K562 (cell line): ENCODE results near the gene PPP1R15A. TPM values are rescaled to one million over a fixed set of nuclear protein-coding genes. Genes with fewer than 3 reads are reported as not detected.

Experiments
- ATAC-seq: fragments of 200-7000 bp; cut with Tn5 transposase; 3 replicates; pipeline ENCODE4 v1.9.1; 2020; ENCODE audit warnings: moderate library complexity
- BruUV-seq: library from RNA; stranded (reverse); fragments of 400-500 nt; replicated peaks from 2 replicates; lab custom pipeline; 2021; lab: Mats Ljungman, UMichigan
- CTCF ChIA-PET: fragments of 300-600 bp; formaldehyde crosslinking; extraction: SDS; loops from one replicate; lab custom pipeline; 2021; ENCODE audit warnings: low intra/inter-chr PET ratio; lab: Yijun Ruan, JAX
- POLR2A ChIA-PET: fragments of 300-600, 350-650 bp; sonication (Branson Sonifier 250); formaldehyde crosslinking; extraction: SDS; loops from one replicate; lab custom pipeline; 2021; ENCODE audit warnings: antibody characterized with exemption, inconsistent platforms; lab: Yijun Ruan, JAX
- DNase-seq, 4 experiments: peaks; one replicate each; pipeline versions ENCODE4 v3.0.0 to v3.0.0-alpha.2; 2011 to 2018; ENCODE audit warnings: low spot score in 3 of 4, mixed read lengths in 3 of 4; ENCODE audit errors: extremely low read depth in 1 of 4
- FAIRE-seq: peaks from 2 replicates; lab custom pipeline; 2011; peaks lifted over from hg19 to GRCh38; lab: Jason Lieb, UNC
- H2AFZ ChIP-seq: 2 replicates; pipeline ENCODE4 v1.6.0; 2011; ENCODE audit warnings: low read depth, low read length, control low read depth, inconsistent platforms
- H3K27ac ChIP-seq: fragments of 200-600 bp; 3 replicates; pipeline ENCODE4 v1.8.0; 2011; ENCODE audit warnings: low read depth, mild to moderate bottlenecking, control low read depth, inconsistent platforms, low read length, moderate library complexity, mixed read lengths; ENCODE audit errors: extremely low read depth
- H3K27me3 ChIP-seq, 2 experiments: fragments of 300-600 bp in 1 of 2; 2 replicates in 1 of 2; 3 replicates in 1 of 2; pipeline versions ENCODE4 v1.6.0 to v1.8.0; 2011; ENCODE audit warnings: inconsistent platforms in 2 of 2, low read length in 2 of 2, mild to moderate bottlenecking in 1 of 2, mixed read lengths in 1 of 2, moderate library complexity in 1 of 2; ENCODE audit not compliant: control insufficient read depth in 2 of 2, insufficient read depth in 2 of 2
- H3K36me3 ChIP-seq: fragments of 300-600 bp; 3 replicates; pipeline ENCODE4 v1.8.0; 2011; ENCODE audit warnings: mild to moderate bottlenecking, low read length, inconsistent platforms; ENCODE audit not compliant: control insufficient read depth, insufficient read depth
- H3K4me1 ChIP-seq, 2 experiments: fragments of 200-600 bp in 1 of 2; replicated peaks in 1 of 2; 2 replicates in 1 of 2; 3 replicates in 1 of 2; pipeline versions ENCODE4 v1.5.1 to v1.8.0; 2011; ENCODE audit warnings: inconsistent platforms in 2 of 2, low read length in 2 of 2, mild to moderate bottlenecking in 1 of 2, mixed read lengths in 1 of 2, moderate library complexity in 1 of 2; ENCODE audit not compliant: control insufficient read depth in 2 of 2, insufficient read depth in 2 of 2
- H3K4me2 ChIP-seq: 2 replicates; pipeline ENCODE4 v1.6.1; 2011; ENCODE audit warnings: low read length, control low read depth, inconsistent platforms, mixed read lengths; ENCODE audit not compliant: insufficient read depth
- H3K4me3 ChIP-seq: fragments of 200-600 bp; sonication (generic), shearing (Covaris generic); 2 replicates; pipeline ENCODE4 v1.5.1; 2016; ENCODE audit warnings: control low read depth, inconsistent platforms
- H3K79me2 ChIP-seq: fragments of 200-600 bp; 3 replicates; pipeline ENCODE4 v1.8.0; 2011; ENCODE audit warnings: low read length, inconsistent platforms; ENCODE audit not compliant: control insufficient read depth, insufficient read depth
- H3K9ac ChIP-seq, 2 experiments: 2 replicates each; pipeline versions ENCODE4 v1.6.0 to v1.6.1; 2011; ENCODE audit warnings: low read depth in 2 of 2, low read length in 2 of 2, control low read depth in 1 of 2, inconsistent platforms in 1 of 2, mild to moderate bottlenecking in 1 of 2, mixed read lengths in 1 of 2; ENCODE audit not compliant: insufficient read depth in 1 of 2
- H3K9me1 ChIP-seq: one replicate; pipeline ENCODE4 v1.6.0; 2011; ENCODE audit warnings: inconsistent platforms, mild to moderate bottlenecking, low read length, moderate library complexity; ENCODE audit not compliant: control insufficient read depth, insufficient read depth
- H3K9me3 ChIP-seq: replicated peaks from 2 replicates; pipeline ENCODE4 v1.5.1; 2011; ENCODE audit warnings: low read depth, low read length, inconsistent platforms; ENCODE audit not compliant: control insufficient read depth, insufficient read depth
- H4K20me1 ChIP-seq: replicated peaks from 2 replicates; pipeline ENCODE4 v1.6.1; 2011; ENCODE audit warnings: low read length, inconsistent platforms, mixed read lengths; ENCODE audit not compliant: control insufficient read depth, insufficient read depth
- MCM2 ChIP-seq: fragments of 450-650 bp; IDR thresholded peaks from 2 replicates; pipeline ENCODE4 v1.6.1; 2017; ENCODE audit warnings: low read depth, mild to moderate bottlenecking
- NEUROD1 ChIP-seq: fragments of 150-350 bp; IDR thresholded peaks from 2 replicates; pipeline ENCODE4 v1.6.1; 2014; ENCODE audit warnings: borderline replicate concordance, low read length, low read depth; ENCODE audit not compliant: partially characterized antibody
- RBM15 ChIP-seq: fragments of 200-400 bp; formaldehyde crosslinking; IDR thresholded peaks from 2 replicates; pipeline ENCODE4 v1.6.1; 2018; ENCODE audit warnings: mild to moderate bottlenecking, low read length, moderate library complexity; ENCODE audit not compliant: insufficient read depth
- ZNF143 ChIP-seq: sonication (generic); formaldehyde crosslinking; IDR thresholded peaks from 2 replicates; pipeline ENCODE4 v1.9.0; 2022; ENCODE audit warnings: mild to moderate bottlenecking, missing genetic modification reagents
- ZNF24 ChIP-seq: fragments of 450-650 bp; IDR thresholded peaks from 2 replicates; pipeline ENCODE4 v1.6.1; 2016
- WGBS: fragments of 100-300 bp; shearing (Covaris generic); methylation state at CpG from one replicate; pipeline ENCODE4 v1.1.6; 2016; ENCODE audit warnings: low coverage, mixed read lengths; ENCODE audit not compliant: insufficient coverage; ENCODE audit errors: missing lambda C conversion rate; 5-methylcytosine and 5-hydroxymethylcytosine counted together
- in situ Hi-C: fragments of 300-500 bp; cut with MboI; formaldehyde crosslinking; loops from 4 replicates; pipeline ENCODE4 v1.15.0; 2018; ENCODE audit warnings: inconsistent platforms, mixed read lengths
- intact Hi-C: fragments of 100-400 bp; cut with micrococcal nuclease; formaldehyde crosslinking; loops from 2 replicates; pipeline ENCODE4 v1.14.2; 2022
- polyA plus RNA-seq, 8 experiments: library from polyadenylated mRNA; depleted of rRNA in 4 of 8; stranded (reverse) in 5 of 8; unstranded in 3 of 8; fragments of >200 nt; fragmentation: Nextera tagmentation in 2 of 8; fragmentation: Illumina TruSeq in 1 of 8; extraction: Ambion mirVana in 2 of 8; extraction: Trizol in 1 of 8; gene quantifications; 2 replicates each; pipeline versions ENCODE4 v1.2.1 to v1.2.3, GENCODE V29; 2011 to 2014; ENCODE audit warnings: inconsistent platforms in 1 of 8, missing spikeins in 1 of 8
- total RNA-seq, 7 experiments: library from RNA; depleted of rRNA in 6 of 7; stranded (reverse); fragments of >200 nt in 6 of 7; fragmentation: Illumina TruSeq in 2 of 7; extraction: Trizol in 2 of 7; gene quantifications; 2 replicates each; pipeline versions ENCODE4 v1.2.1 to v1.2.3, GENCODE V29; 2011 to 2021; ENCODE audit warnings: low replicate concordance in 1 of 7
- TF ChIP-seq, protein P1 (sequence below), 2 experiments: fragments of 150-350 bp in 1 of 2; IDR thresholded peaks; 2 replicates each; pipeline ENCODE4 v1.6.1; 2012 to 2016; ENCODE audit warnings: low read depth in 2 of 2, low read length in 2 of 2, mild to moderate bottlenecking in 1 of 2, moderate library complexity in 1 of 2
- TF ChIP-seq, protein P2 (sequence below): sonication (generic); formaldehyde crosslinking; IDR thresholded peaks from 2 replicates; pipeline ENCODE4 v1.8.0; 2022; ENCODE audit warnings: mild to moderate bottlenecking, missing genetic modification reagents

Gene PPP1R15A
- total and polyA plus RNA-seq, 9 of the 15 experiments (the other 6 are each of a cell fraction or from before 2014, with no cell fraction given): 0.42 to 73.7 (median 44.0) TPM

DNA sequence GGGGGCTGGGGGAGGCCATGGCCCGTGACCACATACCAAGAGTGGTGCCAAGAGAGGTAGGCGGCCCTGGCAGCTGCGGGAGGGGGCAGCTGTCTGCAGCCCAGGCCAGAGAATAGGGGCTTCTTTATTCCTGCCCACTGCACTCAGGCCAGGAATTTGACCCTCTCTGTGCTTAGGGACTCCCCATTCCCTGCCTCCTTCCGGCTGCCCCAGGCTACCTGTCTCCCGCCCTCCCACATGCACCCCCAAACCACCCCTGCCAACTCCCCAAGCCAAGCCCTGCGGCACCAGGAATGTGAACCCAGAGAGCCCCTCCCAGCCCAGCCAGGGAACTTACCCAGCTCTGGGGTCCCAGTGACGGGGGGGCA is 4.5 kb upstream of the PPP1R15A start:
- H4K20me1 ChIP-seq: peaks cover 4% of the 10 kb centered on the region
- FAIRE-seq (no peak), ATAC-seq (no peak), DNase-seq (no peak)
- H3K79me2 ChIP-seq: peaks cover 6% of the 10 kb centered on the region
- H2AFZ ChIP-seq: peak overlapping the region; percentile 74
- intact Hi-C loops (no loop called here), in situ Hi-C loops (no loop called here)
- H3K4me2 ChIP-seq: peak overlapping the region; percentile 79
- BruUV-seq: no TSS peak
- H3K9me3 ChIP-seq: no peaks in the 10 kb centered on the region
- peak overlapping the region; percentile 17 for H3K4me3 ChIP-seq
- WGBS: 52% methylated on average over 5 of the region's 7 CpGs
- H3K9ac ChIP-seq: peak overlapping the region; percentile 56 to 91; a peak in 3 of 4 replicates
- CTCF ChIA-PET: no interaction called here
- POLR2A ChIA-PET: interaction anchor here (0.5 to 1.0 kb wide), 5 partner anchors 9 to 193 kb away, joined by 3 to 6 read pairs (median 4); no protein-coding TSS in a partner anchor
- H3K9me1 ChIP-seq: no peaks in the 10 kb centered on the region
- H3K36me3 ChIP-seq: no peaks in the 10 kb centered on the region
- H3K4me1 ChIP-seq: peaks cover 28 to 47% of the 10 kb centered on the region in 2 experiments
- H3K27me3 ChIP-seq: no peaks in the 10 kb centered on the region
- H3K27ac ChIP-seq: no peak overlapping the region; the same call in 2 of the 3 replicates
- TF ChIP-seq ZNF143 (CRISPR knock-in tag) (no peak), RBM15 (no peak), MCM2 (no peak), NEUROD1 (no peak), ZNF24 (no peak)
- TF ChIP-seq, protein P1, sequence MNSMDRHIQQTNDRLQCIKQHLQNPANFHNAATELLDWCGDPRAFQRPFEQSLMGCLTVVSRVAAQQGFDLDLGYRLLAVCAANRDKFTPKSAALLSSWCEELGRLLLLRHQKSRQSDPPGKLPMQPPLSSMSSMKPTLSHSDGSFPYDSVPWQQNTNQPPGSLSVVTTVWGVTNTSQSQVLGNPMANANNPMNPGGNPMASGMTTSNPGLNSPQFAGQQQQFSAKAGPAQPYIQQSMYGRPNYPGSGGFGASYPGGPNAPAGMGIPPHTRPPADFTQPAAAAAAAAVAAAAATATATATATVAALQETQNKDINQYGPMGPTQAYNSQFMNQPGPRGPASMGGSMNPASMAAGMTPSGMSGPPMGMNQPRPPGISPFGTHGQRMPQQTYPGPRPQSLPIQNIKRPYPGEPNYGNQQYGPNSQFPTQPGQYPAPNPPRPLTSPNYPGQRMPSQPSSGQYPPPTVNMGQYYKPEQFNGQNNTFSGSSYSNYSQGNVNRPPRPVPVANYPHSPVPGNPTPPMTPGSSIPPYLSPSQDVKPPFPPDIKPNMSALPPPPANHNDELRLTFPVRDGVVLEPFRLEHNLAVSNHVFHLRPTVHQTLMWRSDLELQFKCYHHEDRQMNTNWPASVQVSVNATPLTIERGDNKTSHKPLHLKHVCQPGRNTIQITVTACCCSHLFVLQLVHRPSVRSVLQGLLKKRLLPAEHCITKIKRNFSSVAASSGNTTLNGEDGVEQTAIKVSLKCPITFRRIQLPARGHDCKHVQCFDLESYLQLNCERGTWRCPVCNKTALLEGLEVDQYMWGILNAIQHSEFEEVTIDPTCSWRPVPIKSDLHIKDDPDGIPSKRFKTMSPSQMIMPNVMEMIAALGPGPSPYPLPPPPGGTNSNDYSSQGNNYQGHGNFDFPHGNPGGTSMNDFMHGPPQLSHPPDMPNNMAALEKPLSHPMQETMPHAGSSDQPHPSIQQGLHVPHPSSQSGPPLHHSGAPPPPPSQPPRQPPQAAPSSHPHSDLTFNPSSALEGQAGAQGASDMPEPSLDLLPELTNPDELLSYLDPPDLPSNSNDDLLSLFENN (IDR thresholded peaks at IDR 0.05; ENCODE audit: low read depth in 2 of 2, low read length in 2 of 2): no peak
- TF ChIP-seq, protein P2, sequence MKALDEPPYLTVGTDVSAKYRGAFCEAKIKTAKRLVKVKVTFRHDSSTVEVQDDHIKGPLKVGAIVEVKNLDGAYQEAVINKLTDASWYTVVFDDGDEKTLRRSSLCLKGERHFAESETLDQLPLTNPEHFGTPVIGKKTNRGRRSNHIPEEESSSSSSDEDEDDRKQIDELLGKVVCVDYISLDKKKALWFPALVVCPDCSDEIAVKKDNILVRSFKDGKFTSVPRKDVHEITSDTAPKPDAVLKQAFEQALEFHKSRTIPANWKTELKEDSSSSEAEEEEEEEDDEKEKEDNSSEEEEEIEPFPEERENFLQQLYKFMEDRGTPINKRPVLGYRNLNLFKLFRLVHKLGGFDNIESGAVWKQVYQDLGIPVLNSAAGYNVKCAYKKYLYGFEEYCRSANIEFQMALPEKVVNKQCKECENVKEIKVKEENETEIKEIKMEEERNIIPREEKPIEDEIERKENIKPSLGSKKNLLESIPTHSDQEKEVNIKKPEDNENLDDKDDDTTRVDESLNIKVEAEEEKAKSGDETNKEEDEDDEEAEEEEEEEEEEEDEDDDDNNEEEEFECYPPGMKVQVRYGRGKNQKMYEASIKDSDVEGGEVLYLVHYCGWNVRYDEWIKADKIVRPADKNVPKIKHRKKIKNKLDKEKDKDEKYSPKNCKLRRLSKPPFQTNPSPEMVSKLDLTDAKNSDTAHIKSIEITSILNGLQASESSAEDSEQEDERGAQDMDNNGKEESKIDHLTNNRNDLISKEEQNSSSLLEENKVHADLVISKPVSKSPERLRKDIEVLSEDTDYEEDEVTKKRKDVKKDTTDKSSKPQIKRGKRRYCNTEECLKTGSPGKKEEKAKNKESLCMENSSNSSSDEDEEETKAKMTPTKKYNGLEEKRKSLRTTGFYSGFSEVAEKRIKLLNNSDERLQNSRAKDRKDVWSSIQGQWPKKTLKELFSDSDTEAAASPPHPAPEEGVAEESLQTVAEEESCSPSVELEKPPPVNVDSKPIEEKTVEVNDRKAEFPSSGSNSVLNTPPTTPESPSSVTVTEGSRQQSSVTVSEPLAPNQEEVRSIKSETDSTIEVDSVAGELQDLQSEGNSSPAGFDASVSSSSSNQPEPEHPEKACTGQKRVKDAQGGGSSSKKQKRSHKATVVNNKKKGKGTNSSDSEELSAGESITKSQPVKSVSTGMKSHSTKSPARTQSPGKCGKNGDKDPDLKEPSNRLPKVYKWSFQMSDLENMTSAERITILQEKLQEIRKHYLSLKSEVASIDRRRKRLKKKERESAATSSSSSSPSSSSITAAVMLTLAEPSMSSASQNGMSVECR (CRISPR knock-in tag): no peak
